Measurements from ENCODE around the gene SAPCD2. TPM values are rescaled to one million over a fixed set of nuclear protein-coding genes. Genes with fewer than 3 reads are reported as not detected.

SAPCD2 gene
- polyA plus RNA-seq, 3 donors, result 0.03 to 3.1 (median 1.7) TPM

DNA sequence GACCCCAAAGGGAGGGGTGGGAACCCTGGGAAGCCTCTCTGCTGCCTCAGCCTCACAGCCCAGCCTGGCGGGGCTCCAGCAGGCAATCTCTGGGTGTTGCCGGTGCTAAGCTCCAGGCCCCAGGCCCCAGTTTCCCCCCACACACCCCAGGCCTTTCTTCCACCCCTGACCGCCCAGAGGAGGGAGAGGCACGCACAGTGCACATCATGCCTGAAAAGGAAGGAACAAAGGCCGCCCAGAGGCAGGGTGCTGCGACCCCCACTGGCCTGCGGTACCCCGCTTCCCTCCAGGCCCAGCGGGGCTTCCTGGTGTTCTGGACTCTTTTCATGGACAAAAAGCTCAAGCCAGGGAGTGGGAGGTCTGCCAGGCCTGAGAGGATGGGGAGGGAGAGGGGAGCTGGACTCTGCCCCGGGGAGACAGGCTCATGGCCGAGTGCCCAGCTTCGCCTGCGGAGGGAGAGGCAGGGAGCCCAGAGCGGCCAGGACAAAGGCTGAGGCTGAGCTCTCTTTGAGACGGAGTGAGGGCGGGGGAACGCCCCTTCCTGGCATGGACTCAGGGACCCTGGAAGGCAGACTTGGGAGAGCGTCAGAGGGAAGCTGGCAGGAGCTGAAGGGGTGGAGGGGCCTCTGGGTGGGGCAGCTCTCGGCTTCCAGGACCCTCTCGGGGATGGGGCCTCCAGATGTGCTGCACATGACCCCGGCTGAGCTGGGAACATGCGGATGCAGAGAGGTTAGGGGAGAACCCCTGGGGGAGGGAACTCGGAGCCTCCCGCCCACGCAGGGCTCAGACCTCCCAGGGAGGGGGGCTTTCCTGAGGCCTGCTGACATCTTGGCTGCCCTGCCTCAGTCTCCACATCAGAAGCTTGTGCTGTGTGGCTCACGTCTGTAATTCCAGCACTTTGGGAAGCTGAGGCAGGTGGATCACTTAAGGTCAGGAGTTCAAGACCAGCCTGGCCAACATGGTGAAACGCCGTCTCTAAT, 14.7 kb downstream of the SAPCD2 start:
- intact Hi-C loops (cut with micrococcal nuclease), result no loop called here
- 78% methylated on average over 24 of the region's 28 CpGs for WGBS (ENCODE audit: insufficient coverage)
- peaks cover 13 to 43% of the 10 kb centered on the region in 2 donors for H3K27me3 ChIP-seq (ENCODE audit: control insufficient read depth in 2 of 2, insufficient read depth in 2 of 2, low read length in 2 of 2)
- H3K4me1 ChIP-seq (ENCODE audit: control insufficient read depth in 1 of 2, insufficient read depth in 2 of 2, low read length in 2 of 2), result peaks cover 0 to 10% of the 10 kb centered on the region in 2 donors
- H2AFZ ChIP-seq (ENCODE audit: insufficient read depth, low read depth, low read length, poor library complexity, severe bottlenecking), result no peak overlapping the region
- H3K4me3 Mint-ChIP-seq, result no peak overlapping the region
- no peaks in the 10 kb centered on the region for H3K9me3 Mint-ChIP-seq
- H4K20me1 ChIP-seq (ENCODE audit: insufficient read depth, low read length), result no peaks in the 10 kb centered on the region
- peaks cover 0 to 5% of the 10 kb centered on the region in 2 donors for H3K9me3 ChIP-seq (replicated peaks in 1 of 2; ENCODE audit: control insufficient read depth in 1 of 2, insufficient read depth in 1 of 2, low read length in 2 of 2)
- H3K27ac Mint-ChIP-seq, result no peak overlapping the region
- peaks cover 45 to 67% (median 47%) of the 10 kb centered on the region in 3 donors for H3K27me3 Mint-ChIP-seq (ENCODE audit: low read depth in 3 of 3)
- no peak for DNase-seq
- no peak overlapping the region for H3K27ac ChIP-seq (ENCODE audit: low read depth in 1 of 2, low read length in 2 of 2)
- H3K4me1 Mint-ChIP-seq, result peaks cover 14% of the 10 kb centered on the region
- H3K4me2 ChIP-seq (replicated peaks; ENCODE audit: extremely low read depth, low read length, poor library complexity, severe bottlenecking), result no peak overlapping the region
- H3K36me3 ChIP-seq (replicated peaks in 1 of 2; ENCODE audit: control insufficient read depth in 1 of 2, insufficient read depth in 2 of 2, low read length in 2 of 2), result no peaks in the 10 kb centered on the region
- no peak overlapping the region for H3K9ac ChIP-seq (ENCODE audit: insufficient read depth, low read length, poor library complexity, severe bottlenecking)
- H3K4me3 ChIP-seq (replicated peaks in 1 of 3; ENCODE audit: low read depth in 2 of 3, low read length in 3 of 3), result no peak overlapping the region
- H3K79me2 ChIP-seq (ENCODE audit: insufficient read depth, low read length), result no peaks in the 10 kb centered on the region
- H3K36me3 Mint-ChIP-seq, result no peaks in the 10 kb centered on the region
- no peak for TF ChIP-seq CTCF (IDR thresholded peaks at IDR 0.05)

- H3K36me3 Mint-ChIP-seq, result no peaks in the 10 kb centered on the region
- WGBS (ENCODE audit: insufficient coverage), result 96% methylated on average over 16 of the region's 17 CpGs
- no peak overlapping the region for H3K27ac Mint-ChIP-seq
- DNase-seq, result no peak
- Histone ChIP-seq H2AFZ (ENCODE audit: insufficient read depth, low read depth, low read length, poor library complexity, severe bottlenecking) (no peak overlapping the region), H3K4me3 (replicated peaks in 1 of 3; ENCODE audit: low read depth in 2 of 3, low read length in 3 of 3) (no peak overlapping the region), H3K9me3 (replicated peaks in 1 of 2; ENCODE audit: control insufficient read depth in 1 of 2, insufficient read depth in 1 of 2, low read length in 2 of 2) (peaks cover 0 to 5% of the 10 kb centered on the region in 2 donors), H3K9ac (ENCODE audit: insufficient read depth, low read length, poor library complexity, severe bottlenecking) (no peak overlapping the region), H3K27me3 (ENCODE audit: control insufficient read depth in 2 of 2, insufficient read depth in 2 of 2, low read length in 2 of 2) (peaks cover 13 to 50% of the 10 kb centered on the region in 2 donors), H3K36me3 (replicated peaks in 1 of 2; ENCODE audit: control insufficient read depth in 1 of 2, insufficient read depth in 2 of 2, low read length in 2 of 2) (no peaks in the 10 kb centered on the region), H3K4me2 (replicated peaks; ENCODE audit: extremely low read depth, low read length, poor library complexity, severe bottlenecking) (no peak overlapping the region), H3K27ac (ENCODE audit: low read depth in 1 of 2, low read length in 2 of 2) (no peak overlapping the region), H3K4me1 (ENCODE audit: control insufficient read depth in 1 of 2, insufficient read depth in 2 of 2, low read length in 2 of 2) (peaks cover 0 to 10% of the 10 kb centered on the region in 2 donors), H3K79me2 (ENCODE audit: insufficient read depth, low read length) (no peaks in the 10 kb centered on the region), H4K20me1 (ENCODE audit: insufficient read depth, low read length) (no peaks in the 10 kb centered on the region)
- no peak for TF ChIP-seq CTCF (IDR thresholded peaks at IDR 0.05)
- intact Hi-C loops (cut with micrococcal nuclease), result no loop called here
- H3K4me1 Mint-ChIP-seq, result peaks cover 14% of the 10 kb centered on the region
- peaks cover 0 to under 1% (median 0%) of the 10 kb centered on the region in 7 donors for H3K9me3 Mint-ChIP-seq
- H3K27me3 Mint-ChIP-seq (ENCODE audit: low read depth in 3 of 3), result peaks cover 47 to 67% (median 50%) of the 10 kb centered on the region in 3 donors
- H3K4me3 Mint-ChIP-seq, result peak overlapping the region in 1 of 2 donors; percentile 15
Observed at GRCh38 chr9:137054932-137055384, 15.4 kb downstream of the SAPCD2 start.

Data from CD14-positive monocyte (primary cell).